NCI-H69 (cell line): Measurements from ENCODE around the gene PGF.

ENCODE experiments used
- DNase-seq: peaks from one replicate; lab custom pipeline; 2025; lab: John Stamatoyannopoulos, UW

Gene PGF

DNA sequence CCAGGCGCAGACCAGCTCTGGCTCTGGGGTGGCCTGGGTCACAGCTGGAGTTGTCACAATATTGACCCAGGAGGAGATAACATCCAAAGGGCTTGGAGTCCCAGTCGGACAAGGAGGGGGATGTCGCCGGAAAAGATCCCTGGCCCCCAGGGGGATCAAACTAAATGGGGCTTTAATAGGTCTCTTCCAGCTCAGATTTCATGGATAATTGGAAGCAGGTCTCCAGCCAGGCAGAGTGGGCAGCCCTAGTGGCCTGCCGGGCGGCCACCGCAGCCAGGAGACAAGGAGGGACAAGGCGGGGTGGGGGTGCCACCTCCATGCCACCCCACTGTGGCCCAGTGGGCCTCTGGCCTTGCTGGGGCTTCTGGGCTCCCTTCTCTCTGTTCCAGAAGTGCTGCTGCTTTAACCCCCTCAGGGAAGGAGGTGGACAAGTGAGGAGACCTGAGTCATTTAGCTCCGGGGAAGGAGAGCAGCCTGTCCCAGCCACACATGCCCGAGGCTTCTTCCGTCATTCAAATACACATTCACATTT is 23.1 kb upstream of the PGF start:
- peak; percentile 79 for DNase-seq

DNA sequence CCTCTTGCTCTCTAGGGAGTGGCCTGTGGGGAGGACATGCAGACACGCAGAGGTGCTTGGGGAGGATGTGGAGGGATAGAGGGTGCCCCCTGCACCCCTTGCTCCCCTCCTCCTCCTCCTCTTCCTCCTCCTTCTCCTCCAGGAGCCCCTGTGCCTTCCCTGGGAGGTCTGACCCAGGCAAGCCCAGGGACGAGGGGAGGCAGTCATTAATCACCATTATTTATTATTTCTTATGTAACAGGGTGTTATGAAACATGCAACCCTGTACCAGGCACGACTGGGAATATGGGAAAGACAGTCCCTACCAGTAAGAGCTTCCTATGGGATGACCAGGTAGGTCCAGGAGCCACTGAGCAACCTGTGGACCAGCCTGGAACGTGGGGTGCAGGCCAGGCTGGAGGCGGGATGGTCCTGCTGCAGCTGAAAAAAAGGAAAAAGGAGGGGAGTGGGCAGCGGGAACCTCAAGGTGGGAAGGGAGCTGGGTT is 22.5 kb upstream of the PGF start:
- no peak for DNase-seq

DNA sequence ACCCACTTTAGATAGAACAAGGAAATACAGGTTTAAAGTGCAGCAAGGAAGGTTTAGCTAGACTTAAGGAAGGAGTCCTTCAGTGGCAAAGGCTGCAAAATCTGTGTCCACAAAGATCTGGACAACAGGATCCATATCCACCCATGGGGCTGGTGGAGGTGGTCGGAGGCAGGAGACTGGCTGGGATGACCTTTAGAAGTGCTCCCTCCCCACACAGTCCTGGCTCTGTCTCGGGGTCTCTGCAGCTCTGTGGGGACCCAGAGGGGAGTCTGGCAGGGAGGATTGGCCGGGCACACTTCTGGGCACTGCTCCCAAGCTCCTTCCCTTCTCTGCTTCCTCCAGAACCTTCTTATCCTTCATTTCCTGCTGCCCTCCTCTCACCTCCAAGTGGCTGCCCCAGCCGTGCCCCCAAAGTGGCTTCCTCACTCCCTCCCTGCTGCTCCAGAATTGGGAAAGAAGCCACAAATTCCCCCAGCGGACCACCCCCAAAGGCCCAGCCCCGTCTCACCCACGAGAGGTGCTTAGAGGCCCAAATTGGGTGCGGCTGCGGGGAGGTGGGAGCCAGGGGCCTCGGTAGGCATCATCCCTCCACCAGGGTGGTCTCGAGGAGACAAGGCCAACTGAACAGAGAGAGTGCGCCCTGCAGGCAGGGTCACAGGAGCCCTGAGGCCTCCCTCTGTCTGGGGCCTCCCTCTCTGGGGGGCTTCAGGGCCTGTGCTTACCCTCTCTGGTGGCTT is 21.9 kb upstream of the PGF start:
- no peak for DNase-seq

DNA sequence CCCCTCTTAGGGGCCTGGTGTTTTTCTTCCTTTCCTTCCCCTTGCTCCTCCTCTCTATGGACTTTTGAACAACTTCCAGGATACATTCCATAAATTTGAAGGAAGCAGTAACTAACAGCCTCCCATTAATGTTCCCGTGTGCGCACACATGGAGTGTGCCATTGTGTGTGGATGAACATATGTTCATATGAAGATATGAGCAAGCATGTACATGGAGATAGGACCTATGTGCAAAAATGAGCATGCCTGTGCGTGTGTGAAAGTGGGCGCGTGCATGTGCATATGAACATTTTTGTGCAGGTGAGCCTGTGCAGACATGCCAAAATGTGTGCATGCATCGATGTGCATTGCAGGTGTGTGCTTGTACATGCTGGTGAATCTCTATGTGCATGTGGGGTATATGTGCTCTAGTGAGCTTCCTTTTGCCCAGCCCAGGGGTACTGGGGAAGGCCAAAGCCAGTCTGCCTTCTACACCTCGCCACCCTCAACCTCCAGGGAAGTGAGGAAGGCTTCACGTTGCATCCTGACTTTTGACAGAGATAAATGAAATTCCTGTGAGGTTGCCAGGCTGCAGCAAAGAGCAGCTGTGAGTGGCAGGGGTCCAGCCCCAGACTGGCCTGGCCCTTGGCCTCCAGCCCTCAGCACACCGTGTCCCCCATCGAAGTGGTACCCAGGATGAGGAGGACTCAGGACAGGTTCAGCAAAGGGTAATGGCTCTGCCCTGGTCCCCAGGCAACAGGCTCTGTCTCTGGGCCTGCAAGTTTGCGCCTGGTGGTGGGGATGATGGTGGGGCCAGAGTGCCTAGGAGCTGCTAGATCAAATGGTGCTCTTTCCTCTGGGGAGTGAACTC is 21.1 kb upstream of the PGF start:
- no peak for DNase-seq

DNA sequence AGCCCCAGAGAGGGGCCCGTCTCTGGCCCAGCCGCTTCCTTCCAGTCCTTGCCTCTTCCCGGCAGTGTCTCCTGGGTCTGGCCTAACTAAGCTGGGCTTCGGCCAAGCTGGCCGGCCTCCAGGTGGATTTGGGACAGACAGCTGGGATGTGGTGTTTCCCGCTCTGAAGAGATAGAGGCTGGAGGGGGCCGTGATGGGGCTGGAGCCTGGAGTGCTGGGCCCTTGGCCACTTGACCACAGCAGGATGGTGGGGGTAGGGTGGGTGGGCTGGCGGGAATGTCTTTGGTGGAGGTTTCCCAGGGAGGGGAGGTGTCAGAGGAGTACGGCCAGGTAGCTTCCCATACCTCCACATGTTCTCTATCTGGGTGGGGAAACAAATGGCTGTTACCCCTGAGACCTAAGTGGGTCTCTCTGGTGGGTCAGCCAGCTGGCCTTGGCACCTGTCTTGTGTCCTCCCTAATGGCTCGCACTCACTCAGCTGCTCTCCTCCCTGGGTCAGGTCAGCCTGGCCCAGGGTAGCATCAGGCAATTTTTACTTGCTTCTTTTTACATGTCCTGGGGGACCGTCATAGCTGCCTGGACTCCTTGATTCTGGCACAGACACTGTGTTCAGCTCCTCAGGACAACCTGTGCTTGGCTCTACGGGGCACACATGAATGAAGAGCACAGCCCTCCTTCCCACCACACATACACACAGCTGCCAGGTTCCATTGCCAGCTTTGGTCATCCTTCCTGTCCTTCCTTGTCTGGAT is 19.8 kb upstream of the PGF start:
- DNase-seq, result peak; percentile 26

DNA sequence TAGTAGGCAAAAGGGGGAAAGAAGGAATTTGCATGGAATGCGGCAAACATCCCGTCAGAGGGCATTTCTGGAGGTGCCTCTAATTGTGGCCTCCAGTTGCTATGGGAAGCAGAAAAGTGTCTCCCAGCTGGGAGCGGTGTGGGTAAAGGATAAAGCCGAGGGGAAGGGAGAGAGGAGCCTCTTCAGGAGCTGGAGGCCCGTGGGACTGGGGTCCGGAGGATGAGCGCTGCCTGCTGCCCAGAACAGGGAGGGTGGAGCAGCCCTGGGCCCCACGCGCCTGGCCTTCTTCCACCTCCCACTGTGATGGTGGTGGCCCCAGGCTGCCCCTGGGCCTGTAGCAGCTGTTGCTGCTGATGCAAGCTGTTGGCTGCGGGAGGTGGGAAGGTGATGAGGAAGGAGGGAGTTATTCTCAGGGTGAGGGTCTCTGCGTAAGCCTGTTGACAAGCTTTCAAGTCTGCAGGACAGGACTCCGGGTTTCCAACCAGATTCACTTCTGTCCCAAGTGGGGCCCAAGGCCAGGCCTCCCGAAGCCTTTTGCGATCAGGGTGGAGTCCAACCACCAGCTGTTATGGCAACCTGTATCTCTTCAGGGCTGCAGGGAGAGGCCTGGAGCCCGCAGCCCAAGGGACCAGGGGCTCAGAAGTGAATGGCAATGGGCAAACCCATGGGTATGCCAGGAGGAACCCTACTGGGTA is 19.1 kb upstream of the PGF start:
- peak; percentile 53 for DNase-seq

DNA sequence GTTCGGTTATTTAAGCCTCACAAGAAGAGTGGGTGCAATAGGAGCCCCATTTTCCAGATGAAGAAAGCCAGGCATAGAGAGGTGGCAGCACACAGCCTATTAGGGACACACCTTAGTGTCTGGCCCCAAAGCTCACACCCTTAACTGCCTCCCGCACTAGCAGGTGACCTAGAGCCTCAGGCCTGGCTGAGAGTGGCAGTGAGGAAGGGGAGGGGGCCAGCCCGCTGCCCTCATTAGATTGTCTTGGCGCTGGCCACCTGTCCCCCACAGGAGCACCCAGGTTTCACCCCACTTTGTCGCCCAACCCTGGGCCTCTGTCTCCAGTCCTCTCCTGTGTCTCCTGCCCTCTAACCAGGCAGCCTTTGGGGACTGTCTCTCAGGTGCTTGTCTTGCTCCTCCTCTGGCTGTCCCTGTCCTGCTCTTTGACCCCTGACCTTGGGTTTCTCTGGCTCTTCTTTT is 18.5 kb upstream of the PGF start:
- DNase-seq, result peak; percentile 22

DNA sequence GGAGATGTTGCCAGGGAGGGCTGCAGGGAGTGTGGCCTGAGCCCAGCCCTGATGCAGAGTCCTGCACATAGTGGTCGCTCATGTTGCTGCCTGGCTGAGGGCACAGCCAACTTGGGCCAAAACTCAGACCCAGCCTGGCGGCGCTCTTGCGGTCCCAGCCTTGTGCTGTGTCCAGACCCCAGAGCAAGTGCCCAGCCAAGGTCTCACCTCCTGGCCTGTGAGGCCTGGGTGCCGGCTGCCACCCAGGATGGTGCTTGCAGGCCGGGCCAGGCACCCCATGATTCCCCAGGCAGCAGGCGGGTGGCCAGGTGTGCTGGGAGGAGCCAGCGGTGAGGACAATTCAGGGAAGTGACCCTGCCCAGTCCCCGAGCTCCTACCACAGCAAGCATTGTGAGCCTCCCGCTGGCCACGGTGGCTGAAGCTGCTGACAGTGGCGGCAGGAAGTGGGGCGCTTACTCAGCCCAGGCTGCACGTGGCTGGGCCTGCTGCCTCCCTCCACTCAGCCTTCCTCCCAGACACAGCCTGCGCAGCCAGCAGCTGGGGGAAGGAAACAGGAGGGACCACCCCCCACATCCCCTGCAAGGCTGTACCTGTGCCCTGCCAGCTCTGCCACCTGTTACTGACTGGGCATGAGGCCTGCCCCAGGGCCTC is 17.7 kb upstream of the PGF start:
- peak; percentile 70 for DNase-seq

DNA sequence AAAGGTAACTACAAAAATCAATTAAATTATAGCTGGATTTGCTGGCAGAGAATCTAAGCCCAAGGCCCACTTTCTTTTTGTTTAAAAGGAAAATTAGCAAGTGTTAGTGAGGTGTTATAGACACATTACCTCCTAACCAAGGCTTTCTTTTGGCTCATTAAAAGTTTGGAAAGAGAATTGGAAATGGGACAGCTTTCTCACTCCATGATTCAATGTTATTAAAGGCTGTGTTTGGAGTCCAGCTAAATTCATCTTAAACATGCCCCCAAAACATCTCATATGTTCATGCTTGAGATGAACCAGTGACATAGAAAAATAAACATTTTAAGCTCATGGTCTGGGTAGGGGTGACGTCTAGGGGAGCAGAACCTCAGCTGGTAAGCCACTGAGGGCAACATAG is 13.4 kb upstream of the PGF start:
- no peak for DNase-seq

DNA sequence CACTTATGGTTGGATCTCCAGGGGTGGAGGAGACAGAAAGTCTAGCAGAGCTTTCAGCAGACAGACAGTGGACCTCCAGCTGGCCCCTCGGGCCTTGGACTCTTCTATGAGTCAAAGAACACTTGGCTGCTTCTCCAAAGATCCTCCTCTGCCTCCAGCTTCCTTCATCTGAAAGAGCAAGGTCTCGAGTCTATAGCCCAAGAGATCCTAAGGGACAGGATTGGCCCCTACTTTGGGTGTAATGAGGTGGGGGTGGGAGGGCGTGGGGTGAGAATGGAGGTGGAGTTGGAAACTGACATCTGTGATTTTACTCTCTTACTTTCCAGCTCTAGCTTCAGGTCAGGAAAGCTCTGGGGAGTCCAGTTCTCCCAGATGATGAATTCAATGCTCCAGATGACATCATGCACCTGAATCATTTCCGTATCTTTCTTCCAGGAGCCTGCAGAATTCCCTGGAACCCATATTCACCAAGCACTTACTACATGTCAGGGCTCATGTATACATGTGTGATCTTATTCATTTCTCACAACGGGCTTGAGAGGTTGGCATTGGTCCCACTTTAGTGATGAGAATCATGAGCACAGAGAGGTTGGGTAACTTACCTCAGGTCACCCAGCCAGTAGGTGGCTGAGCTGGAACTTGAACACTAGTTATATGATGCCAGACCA is 10.2 kb upstream of the PGF start:
- no peak for DNase-seq

DNA sequence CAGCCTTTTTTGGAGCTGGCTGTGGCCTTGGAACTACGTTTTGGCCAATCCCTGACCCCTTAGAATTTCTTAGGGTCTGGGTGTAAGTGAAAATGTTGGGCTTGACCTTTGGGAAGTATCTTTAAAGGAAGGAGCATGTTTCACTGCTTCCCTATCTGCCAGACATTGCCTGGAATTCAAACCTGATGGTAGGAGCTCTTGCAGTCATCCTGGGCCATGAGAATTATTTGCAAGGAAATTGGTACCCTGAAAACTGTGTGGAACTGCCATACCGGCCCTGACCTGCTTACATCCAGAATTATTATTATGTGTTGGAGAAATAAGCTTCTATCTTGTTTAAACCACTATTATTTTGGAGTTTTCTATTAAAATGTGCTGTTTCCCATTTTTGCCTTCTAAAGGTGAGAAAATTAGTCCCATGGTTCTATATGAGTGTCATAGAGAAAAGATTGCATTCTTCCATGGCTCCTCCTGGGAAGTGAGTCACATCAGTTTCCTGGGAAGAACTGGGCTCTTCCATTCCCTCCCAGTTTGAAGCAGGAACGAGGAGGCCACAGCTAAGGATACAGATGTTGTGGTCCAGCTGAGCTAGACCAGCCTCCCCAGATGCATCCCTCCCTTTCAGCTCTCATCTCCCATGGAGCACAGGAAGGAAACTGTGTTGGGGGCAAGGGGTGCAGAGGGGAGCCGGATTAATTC is 9.5 kb upstream of the PGF start:
- no peak for DNase-seq

DNA sequence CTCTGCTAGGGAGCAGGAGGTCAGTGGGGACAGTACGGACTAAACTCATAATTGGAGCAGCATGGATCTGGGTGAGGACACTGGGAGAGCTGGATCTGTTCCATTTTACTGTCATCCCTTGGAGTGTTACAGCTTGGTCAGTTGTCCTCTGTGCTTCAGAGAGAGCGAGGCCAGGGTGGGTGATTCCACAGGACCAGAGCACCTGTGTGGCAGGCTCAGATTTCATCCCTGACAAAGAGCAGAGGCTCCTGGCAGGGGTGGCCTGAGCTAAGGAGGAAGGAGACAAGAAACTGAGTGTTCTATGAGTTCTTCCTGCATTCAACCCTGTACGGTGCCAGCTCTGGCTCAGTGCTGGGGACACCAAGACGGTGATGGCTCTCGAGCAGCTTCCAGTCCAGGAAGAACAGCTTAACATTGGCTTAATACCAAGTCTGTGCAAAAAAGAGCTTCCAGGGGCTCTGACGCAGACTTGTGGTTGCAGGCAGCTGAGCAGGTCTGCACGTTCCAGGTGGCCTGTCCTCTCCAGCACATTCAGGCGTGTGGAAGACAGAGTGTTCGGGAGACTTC is 8.4 kb upstream of the PGF start:
- DNase-seq, result peak; percentile 31

DNA sequence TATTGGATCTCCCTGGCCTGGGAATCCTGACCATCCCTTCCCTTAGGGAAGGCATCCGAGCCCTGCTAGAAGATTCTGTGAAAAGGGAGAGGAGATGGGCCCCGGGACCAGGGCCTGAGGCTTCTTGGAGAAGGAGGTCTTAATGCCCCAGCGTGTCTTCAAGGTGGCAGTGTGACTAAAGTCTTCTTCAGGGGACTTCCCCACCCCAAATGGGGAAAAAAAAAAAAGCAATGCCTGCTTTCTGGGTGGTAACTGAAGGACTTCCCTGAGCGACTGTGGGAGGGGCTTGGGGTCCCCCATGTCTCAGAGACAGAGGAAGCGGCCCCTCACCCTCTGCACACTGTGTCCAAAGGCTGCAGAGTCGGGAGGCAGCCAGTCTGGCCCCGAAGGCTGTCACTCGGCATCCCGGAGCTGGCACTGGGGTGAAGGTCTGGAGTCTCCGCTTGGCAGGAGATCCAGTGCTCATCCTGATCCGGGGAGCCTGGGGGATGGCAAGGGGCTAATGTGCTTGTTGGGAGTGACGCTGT is 7.8 kb upstream of the PGF start:
- DNase-seq, result no peak

DNA sequence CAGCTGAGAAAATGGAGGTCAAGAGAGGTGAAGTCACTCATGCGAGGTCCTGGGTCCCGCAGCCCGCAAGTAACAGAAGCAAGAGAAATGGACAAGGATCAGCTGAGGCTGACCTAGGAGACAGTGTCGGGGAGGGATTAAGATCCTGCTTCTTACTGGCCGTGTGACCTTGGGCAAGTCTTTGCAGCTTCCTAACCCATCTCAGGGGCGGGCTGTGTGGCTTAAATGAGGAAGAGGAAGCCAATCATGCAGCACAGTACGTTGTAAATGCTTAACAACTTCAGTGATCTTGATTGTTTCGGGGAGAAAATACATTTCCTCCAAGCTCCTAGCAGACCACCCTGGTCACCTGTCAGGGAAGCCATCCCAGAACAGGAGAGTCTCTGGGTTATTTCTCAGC is 7.1 kb upstream of the PGF start:
- no peak for DNase-seq

DNA sequence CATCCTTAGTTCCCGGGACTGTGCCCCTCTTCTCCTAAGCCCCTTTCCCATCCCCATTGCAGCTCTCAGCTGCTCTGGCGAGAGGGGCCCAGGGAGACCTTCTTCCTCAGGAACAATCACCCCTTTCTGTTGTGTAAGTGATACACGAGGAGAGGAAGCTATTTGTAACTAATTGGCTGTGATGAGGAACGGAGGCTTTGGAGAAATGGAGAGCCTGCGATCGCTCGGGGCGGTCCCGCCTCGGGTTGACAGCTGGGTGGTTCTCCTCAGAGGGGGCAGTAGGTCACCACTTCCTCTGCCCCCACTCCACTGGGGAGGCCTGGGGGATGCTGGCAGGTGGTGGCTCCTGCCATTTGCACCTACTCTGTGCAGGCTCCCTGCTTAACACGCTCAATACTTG is 6.6 kb upstream of the PGF start:
- DNase-seq, result no peak

DNA sequence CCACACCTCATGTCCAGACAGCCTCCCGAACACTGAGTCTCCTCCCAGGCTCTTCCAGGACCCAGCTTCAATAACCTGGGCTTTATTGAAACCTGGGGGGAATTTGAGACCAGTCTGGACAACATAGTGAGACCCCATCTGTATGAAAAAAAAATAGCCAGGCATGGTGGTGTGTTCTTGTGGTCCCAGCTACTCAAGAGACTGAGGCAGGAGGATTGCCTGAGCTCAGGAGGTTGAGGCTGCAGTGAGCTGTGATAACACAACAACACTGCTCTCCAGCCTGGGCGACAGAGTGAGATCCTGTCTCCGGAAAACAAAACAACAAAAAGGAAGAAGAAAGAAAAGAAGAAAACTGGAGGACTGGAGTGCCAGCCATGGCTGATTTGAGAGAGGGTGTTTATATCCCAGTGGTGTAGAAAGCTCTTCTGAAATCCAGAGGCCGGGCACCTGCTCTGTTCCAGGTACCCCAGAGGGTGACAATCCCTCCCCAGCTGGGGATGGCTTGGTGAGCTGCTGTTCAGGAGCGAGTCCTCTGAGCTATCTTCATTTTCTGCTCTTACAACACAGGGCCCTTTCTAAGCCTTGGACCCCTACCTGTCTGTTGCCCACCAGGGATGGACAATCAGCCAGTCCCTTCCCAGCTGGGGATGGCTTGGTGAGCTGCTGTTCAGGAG is 6.0 kb upstream of the PGF start:
- no peak for DNase-seq

DNA sequence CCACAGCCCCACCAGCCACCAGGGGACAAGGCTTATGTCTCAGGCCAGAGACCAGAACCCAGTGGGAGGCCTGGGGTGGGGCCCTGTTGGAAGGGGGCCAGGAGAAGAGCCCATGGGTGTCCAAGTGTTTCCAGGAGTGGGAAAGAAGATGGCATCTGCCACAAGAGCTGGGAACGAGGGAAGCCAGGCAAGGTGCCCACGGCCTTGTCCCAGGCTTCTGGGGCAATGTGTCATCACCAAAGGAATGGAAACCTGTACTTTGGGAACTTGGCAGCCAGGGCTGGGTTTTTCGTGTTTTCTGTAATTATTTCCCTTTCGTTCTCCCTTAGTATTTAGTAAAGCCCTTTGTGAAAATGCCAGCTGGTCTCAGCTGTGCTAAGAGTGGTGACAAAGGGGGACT is 5.3 kb upstream of the PGF start:
- no peak for DNase-seq

DNA sequence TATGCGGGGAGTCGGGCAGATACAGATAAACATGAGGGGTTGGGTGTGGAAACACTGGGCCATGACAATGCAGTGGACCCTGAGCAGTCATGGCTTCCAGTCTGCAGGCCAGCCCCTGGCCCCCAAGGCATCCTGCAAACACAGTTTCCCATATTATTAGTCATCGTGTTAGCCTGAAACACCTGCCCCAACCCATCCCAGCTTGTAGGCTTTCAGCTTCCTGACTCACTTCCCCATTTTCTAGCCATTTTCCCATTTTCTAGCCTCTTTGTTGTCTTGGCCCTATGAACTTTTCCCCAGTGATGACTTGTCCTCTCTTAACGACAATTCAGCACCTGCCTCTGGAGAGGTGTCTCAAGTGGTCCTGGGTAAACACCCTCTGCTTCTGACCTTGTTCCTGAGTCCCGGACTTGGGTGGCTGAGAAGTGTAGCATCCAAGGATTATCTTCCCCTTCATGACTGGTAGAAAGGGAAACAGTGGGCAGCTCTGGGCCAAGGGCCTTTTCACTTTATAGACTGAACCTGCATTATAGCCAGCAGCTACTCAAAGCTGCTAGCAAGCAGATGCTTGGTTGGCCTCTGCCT is 4.3 kb upstream of the PGF start:
- DNase-seq, result no peak
